GM23338 (cell line): ENCODE results near the gene SLC12A3. TPM values are rescaled to one million over a fixed set of nuclear protein-coding genes. Genes with fewer than 3 reads are reported as not detected.
A peak's percentile ranks its signal among the peaks of the same experiment; 100 is the strongest.

ENCODE experiments used
- ATAC-seq: fragments of 200-7000 bp; cut with Tn5 transposase; 3 replicates; pipeline ENCODE4 v1.9.1; 2020
- DNase-seq: peaks from one replicate; pipeline ENCODE4 v3.0.0-alpha.2; 2015; ENCODE audit warnings: low spot score
- H2AFZ ChIP-seq: fragments of 200-600 bp; sonication (generic); 2 replicates; pipeline ENCODE4 v1.8.0; 2016; ENCODE audit warnings: antibody characterized with exemption, mild to moderate bottlenecking, moderate library complexity
- H3F3A ChIP-seq: fragments of 200-600 bp; sonication (generic); replicated peaks from 2 replicates; pipeline ENCODE4 v1.8.0; 2017; ENCODE audit warnings: antibody characterized with exemption, mixed run types, low read depth
- H3K27ac ChIP-seq: fragments of 200-600 bp; sonication (generic); 2 replicates; pipeline ENCODE4 v1.6.1; 2016; ENCODE audit warnings: low read depth
- H3K27me3 ChIP-seq: fragments of 200-600 bp; sonication (generic); 2 replicates; pipeline ENCODE4 v1.8.0; 2016; ENCODE audit warnings: mild to moderate bottlenecking, mixed run types, moderate library complexity; ENCODE audit not compliant: insufficient read depth
- H3K36me3 ChIP-seq: fragments of 200-600 bp; sonication (generic); 2 replicates; pipeline ENCODE4 v1.8.0; 2016; ENCODE audit warnings: mild to moderate bottlenecking; ENCODE audit not compliant: insufficient read depth
- H3K4me1 ChIP-seq: fragments of 200-600 bp; sonication (generic); 2 replicates; pipeline ENCODE4 v1.8.0; 2016; ENCODE audit warnings: mild to moderate bottlenecking, moderate library complexity; ENCODE audit not compliant: insufficient read depth
- H3K4me2 ChIP-seq: fragments of 200-600 bp; sonication (generic); 2 replicates; pipeline ENCODE4 v1.7.1; 2017; ENCODE audit warnings: mixed run types
- H3K4me3 ChIP-seq: fragments of 200-600 bp; sonication (generic); 2 replicates; pipeline ENCODE4 v1.6.1; 2016; ENCODE audit warnings: mixed run types
- H3K79me2 ChIP-seq: fragments of 200-600 bp; sonication (generic); replicated peaks from 2 replicates; pipeline ENCODE4 v1.8.0; 2017; ENCODE audit warnings: mild to moderate bottlenecking; ENCODE audit not compliant: insufficient read depth
- H3K9me2 ChIP-seq: fragments of 200-600 bp; sonication (generic); 2 replicates; pipeline ENCODE4 v1.8.0; 2017; ENCODE audit not compliant: insufficient read depth
- H4K20me1 ChIP-seq: fragments of 200-600 bp; sonication (generic); replicated peaks from 2 replicates; pipeline ENCODE4 v1.8.0; 2017; ENCODE audit warnings: mild to moderate bottlenecking; ENCODE audit not compliant: insufficient read depth
- H3K27ac Mint-ChIP-seq: 2 replicates; pipeline ENCODE4 v1.8.0; 2020; ENCODE audit warnings: inconsistent platforms, mild to moderate bottlenecking, moderate library complexity, mixed read lengths
- H3K27me3 Mint-ChIP-seq: 3 replicates; pipeline ENCODE4 v1.8.0; 2022; ENCODE audit warnings: low read depth, mild to moderate bottlenecking, moderate library complexity, mixed read lengths, inconsistent platforms; ENCODE audit not compliant: insufficient read depth, poor library complexity
- H3K36me3 Mint-ChIP-seq: 3 replicates; pipeline ENCODE4 v1.8.0; 2021; ENCODE audit warnings: low read depth, mild to moderate bottlenecking, inconsistent platforms, moderate library complexity, mixed read lengths
- H3K4me1 Mint-ChIP-seq: 3 replicates; pipeline ENCODE4 v1.8.0; 2020; ENCODE audit warnings: mild to moderate bottlenecking, inconsistent platforms, mixed read lengths
- H3K4me3 Mint-ChIP-seq: 3 replicates; pipeline ENCODE4 v1.8.0; 2021; ENCODE audit warnings: moderate library complexity, mild to moderate bottlenecking, inconsistent platforms, mixed read lengths
- H3K9me3 Mint-ChIP-seq: 3 replicates; pipeline ENCODE4 v1.8.0; 2020; ENCODE audit warnings: moderate library complexity, mild to moderate bottlenecking, inconsistent platforms, mixed read lengths
- ZNF331 ChIP-seq: fragments of 250-450 bp; sonication (Bioruptor Pico); IDR thresholded peaks from 2 replicates; pipeline ENCODE4 v1.5.0; 2020; ENCODE audit warnings: low read depth, mild to moderate bottlenecking, moderate library complexity
- polyA plus RNA-seq: library from polyadenylated mRNA; unstranded; fragments of >200 nt; fragmentation: Nextera tagmentation; extraction: Ambion mirVana; gene quantifications from 2 replicates; pipeline ENCODE4 v1.2.1, GENCODE V29; 2016
- total RNA-seq: library from RNA; depleted of rRNA; stranded (reverse); fragments of >200 nt; shearing (Covaris generic); gene quantifications from 2 replicates; pipeline ENCODE4 v1.2.3, GENCODE V29; 2014
- TF ChIP-seq, protein P1 (sequence below): IDR thresholded peaks from one replicate; pipeline ENCODE4 v1.6.1; 2018; ENCODE audit warnings: antibody characterized with exemption; ENCODE audit not compliant: unreplicated experiment
- TF ChIP-seq, protein P2 (sequence below): IDR thresholded peaks from 2 replicates; pipeline ENCODE4 v1.6.1; 2016; ENCODE audit warnings: antibody characterized with exemption
- TF ChIP-seq, protein P3 (sequence below): fragments of 250-450 bp; sonication (Bioruptor Pico); IDR thresholded peaks from 2 replicates; pipeline ENCODE4 v1.5.0; 2020; ENCODE audit warnings: mild to moderate bottlenecking, moderate library complexity

The SLC12A3 gene
- total and polyA plus RNA-seq, 2 experiments from 2014 or later: not detected

GRCh38 chr16:56921571-56921970, 56.6 kb downstream of the SLC12A3 start:
- Mint-ChIP-seq H3K27me3 (peaks cover 13% of the 10 kb centered on the region), H3K36me3 (no peaks in the 10 kb centered on the region), H3K27ac (no peak overlapping the region), H3K4me3 (no peak overlapping the region), H3K4me1 (no peaks in the 10 kb centered on the region; the same call in 2 of the 3 replicates), H3K9me3 (no peaks in the 10 kb centered on the region)
- DNase-seq: no peak
- no peaks in the 10 kb centered on the region for H3K79me2 ChIP-seq
- H3K4me2 ChIP-seq: no peak overlapping the region
- H4K20me1 ChIP-seq: no peaks in the 10 kb centered on the region
- no peaks in the 10 kb centered on the region for H3K27me3 ChIP-seq
- no peak for TF ChIP-seq ZNF331 (CRISPR knock-in tag)
- TF ChIP-seq, protein P1, sequence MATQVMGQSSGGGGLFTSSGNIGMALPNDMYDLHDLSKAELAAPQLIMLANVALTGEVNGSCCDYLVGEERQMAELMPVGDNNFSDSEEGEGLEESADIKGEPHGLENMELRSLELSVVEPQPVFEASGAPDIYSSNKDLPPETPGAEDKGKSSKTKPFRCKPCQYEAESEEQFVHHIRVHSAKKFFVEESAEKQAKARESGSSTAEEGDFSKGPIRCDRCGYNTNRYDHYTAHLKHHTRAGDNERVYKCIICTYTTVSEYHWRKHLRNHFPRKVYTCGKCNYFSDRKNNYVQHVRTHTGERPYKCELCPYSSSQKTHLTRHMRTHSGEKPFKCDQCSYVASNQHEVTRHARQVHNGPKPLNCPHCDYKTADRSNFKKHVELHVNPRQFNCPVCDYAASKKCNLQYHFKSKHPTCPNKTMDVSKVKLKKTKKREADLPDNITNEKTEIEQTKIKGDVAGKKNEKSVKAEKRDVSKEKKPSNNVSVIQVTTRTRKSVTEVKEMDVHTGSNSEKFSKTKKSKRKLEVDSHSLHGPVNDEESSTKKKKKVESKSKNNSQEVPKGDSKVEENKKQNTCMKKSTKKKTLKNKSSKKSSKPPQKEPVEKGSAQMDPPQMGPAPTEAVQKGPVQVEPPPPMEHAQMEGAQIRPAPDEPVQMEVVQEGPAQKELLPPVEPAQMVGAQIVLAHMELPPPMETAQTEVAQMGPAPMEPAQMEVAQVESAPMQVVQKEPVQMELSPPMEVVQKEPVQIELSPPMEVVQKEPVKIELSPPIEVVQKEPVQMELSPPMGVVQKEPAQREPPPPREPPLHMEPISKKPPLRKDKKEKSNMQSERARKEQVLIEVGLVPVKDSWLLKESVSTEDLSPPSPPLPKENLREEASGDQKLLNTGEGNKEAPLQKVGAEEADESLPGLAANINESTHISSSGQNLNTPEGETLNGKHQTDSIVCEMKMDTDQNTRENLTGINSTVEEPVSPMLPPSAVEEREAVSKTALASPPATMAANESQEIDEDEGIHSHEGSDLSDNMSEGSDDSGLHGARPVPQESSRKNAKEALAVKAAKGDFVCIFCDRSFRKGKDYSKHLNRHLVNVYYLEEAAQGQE: no peak
- TF ChIP-seq, protein P2, sequence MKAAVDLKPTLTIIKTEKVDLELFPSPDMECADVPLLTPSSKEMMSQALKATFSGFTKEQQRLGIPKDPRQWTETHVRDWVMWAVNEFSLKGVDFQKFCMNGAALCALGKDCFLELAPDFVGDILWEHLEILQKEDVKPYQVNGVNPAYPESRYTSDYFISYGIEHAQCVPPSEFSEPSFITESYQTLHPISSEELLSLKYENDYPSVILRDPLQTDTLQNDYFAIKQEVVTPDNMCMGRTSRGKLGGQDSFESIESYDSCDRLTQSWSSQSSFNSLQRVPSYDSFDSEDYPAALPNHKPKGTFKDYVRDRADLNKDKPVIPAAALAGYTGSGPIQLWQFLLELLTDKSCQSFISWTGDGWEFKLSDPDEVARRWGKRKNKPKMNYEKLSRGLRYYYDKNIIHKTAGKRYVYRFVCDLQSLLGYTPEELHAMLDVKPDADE: no peak
- TF ChIP-seq, protein P3, sequence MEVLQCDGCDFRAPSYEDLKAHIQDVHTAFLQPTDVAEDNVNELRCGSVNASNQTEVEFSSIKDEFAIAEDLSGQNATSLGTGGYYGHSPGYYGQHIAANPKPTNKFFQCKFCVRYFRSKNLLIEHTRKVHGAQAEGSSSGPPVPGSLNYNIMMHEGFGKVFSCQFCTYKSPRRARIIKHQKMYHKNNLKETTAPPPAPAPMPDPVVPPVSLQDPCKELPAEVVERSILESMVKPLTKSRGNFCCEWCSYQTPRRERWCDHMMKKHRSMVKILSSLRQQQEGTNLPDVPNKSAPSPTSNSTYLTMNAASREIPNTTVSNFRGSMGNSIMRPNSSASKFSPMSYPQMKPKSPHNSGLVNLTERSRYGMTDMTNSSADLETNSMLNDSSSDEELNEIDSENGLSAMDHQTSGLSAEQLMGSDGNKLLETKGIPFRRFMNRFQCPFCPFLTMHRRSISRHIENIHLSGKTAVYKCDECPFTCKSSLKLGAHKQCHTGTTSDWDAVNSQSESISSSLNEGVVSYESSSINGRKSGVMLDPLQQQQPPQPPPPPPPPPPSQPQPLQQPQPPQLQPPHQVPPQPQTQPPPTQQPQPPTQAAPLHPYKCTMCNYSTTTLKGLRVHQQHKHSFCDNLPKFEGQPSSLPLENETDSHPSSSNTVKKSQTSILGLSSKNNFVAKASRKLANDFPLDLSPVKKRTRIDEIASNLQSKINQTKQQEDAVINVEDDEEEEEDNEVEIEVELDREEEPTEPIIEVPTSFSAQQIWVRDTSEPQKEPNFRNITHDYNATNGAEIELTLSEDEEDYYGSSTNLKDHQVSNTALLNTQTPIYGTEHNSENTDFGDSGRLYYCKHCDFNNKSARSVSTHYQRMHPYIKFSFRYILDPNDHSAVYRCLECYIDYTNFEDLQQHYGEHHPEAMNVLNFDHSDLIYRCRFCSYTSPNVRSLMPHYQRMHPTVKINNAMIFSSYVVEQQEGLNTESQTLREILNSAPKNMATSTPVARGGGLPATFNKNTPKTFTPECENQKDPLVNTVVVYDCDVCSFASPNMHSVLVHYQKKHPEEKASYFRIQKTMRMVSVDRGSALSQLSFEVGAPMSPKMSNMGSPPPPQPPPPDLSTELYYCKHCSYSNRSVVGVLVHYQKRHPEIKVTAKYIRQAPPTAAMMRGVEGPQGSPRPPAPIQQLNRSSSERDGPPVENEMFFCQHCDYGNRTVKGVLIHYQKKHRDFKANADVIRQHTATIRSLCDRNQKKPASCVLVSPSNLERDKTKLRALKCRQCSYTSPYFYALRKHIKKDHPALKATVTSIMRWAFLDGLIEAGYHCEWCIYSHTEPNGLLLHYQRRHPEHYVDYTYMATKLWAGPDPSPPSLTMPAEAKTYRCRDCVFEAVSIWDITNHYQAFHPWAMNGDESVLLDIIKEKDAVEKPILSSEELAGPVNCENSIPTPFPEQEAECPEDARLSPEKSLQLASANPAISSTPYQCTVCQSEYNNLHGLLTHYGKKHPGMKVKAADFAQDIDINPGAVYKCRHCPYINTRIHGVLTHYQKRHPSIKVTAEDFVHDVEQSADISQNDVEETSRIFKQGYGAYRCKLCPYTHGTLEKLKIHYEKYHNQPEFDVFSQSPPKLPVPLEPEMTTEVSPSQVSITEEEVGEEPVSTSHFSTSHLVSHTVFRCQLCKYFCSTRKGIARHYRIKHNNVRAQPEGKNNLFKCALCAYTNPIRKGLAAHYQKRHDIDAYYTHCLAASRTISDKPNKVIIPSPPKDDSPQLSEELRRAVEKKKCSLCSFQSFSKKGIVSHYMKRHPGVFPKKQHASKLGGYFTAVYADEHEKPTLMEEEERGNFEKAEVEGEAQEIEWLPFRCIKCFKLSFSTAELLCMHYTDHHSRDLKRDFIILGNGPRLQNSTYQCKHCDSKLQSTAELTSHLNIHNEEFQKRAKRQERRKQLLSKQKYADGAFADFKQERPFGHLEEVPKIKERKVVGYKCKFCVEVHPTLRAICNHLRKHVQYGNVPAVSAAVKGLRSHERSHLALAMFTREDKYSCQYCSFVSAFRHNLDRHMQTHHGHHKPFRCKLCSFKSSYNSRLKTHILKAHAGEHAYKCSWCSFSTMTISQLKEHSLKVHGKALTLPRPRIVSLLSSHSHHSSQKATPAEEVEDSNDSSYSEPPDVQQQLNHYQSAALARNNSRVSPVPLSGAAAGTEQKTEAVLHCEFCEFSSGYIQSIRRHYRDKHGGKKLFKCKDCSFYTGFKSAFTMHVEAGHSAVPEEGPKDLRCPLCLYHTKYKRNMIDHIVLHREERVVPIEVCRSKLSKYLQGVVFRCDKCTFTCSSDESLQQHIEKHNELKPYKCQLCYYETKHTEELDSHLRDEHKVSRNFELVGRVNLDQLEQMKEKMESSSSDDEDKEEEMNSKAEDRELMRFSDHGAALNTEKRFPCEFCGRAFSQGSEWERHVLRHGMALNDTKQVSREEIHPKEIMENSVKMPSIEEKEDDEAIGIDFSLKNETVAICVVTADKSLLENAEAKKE (CRISPR knock-in tag): no peak
- no peak overlapping the region for H3K27ac ChIP-seq
- H3K9me2 ChIP-seq: no peaks in the 10 kb centered on the region
- ATAC-seq: no peak
- H3K4me1 ChIP-seq: no peaks in the 10 kb centered on the region
- H3F3A ChIP-seq: no peaks in the 10 kb centered on the region
- H3K36me3 ChIP-seq: no peaks in the 10 kb centered on the region
- H3K4me3 ChIP-seq: no peak overlapping the region
- H2AFZ ChIP-seq: 0 out of 2 replicates have a peak overlapping the region, but pooled peaks have one; percentile 63
